Rectal smooth muscle tissue (tissue), 1 donor: ENCODE data around the gene ERP44.

Experiments used
- H3K27ac ChIP-seq: one replicate; pipeline ENCODE4 v1.7.0; 2013; ENCODE audit warnings: low read depth, low read length, inconsistent platforms
- H3K27me3 ChIP-seq: one replicate; pipeline ENCODE4 v1.7.0; 2013; ENCODE audit warnings: low read length; ENCODE audit not compliant: control insufficient read depth, insufficient read depth
- H3K36me3 ChIP-seq: one replicate; pipeline ENCODE4 v1.7.0; 2013; ENCODE audit warnings: low read length; ENCODE audit not compliant: control insufficient read depth, insufficient read depth
- H3K4me1 ChIP-seq: one replicate; pipeline ENCODE4 v1.7.0; 2013; ENCODE audit warnings: low read length; ENCODE audit not compliant: control insufficient read depth, insufficient read depth
- H3K4me3 ChIP-seq: one replicate; pipeline ENCODE4 v1.7.0; 2013; ENCODE audit warnings: low read length
- H3K9ac ChIP-seq: one replicate; pipeline ENCODE4 v1.7.0; 2013; ENCODE audit warnings: low read length

Gene ERP44

GRCh38 chr9:100125236-100125635 lies 26.4 kb upstream of the ERP44 start:
- H3K9ac ChIP-seq: no peak overlapping the region
- no peaks in the 10 kb centered on the region for H3K4me1 ChIP-seq
- no peaks in the 10 kb centered on the region for H3K27me3 ChIP-seq
- H3K27ac ChIP-seq: no peak overlapping the region
- H3K36me3 ChIP-seq: no peaks in the 10 kb centered on the region
- no peak overlapping the region for H3K4me3 ChIP-seq

- no peaks in the 10 kb centered on the region for H3K4me1 ChIP-seq
- H3K27me3 ChIP-seq: no peaks in the 10 kb centered on the region
- H3K27ac ChIP-seq: no peak overlapping the region
- H3K36me3 ChIP-seq: no peaks in the 10 kb centered on the region
- no peak overlapping the region for H3K4me3 ChIP-seq
- no peak overlapping the region for H3K9ac ChIP-seq
These were observed 21.5 kb upstream of the ERP44 start for GRCh38 chr9:100120286-100120685.

- no peak overlapping the region for H3K4me3 ChIP-seq
- no peaks in the 10 kb centered on the region for H3K36me3 ChIP-seq
- no peaks in the 10 kb centered on the region for H3K27me3 ChIP-seq
- H3K4me1 ChIP-seq: no peaks in the 10 kb centered on the region
- no peak overlapping the region for H3K27ac ChIP-seq
- H3K9ac ChIP-seq: no peak overlapping the region
These were observed 18.5 kb upstream of the ERP44 start for GRCh38 chr9:100117316-100117715.

GRCh38 chr9:100112677-100113336 lies 14.0 kb upstream of the ERP44 start:
- H3K4me1 ChIP-seq: peaks cover 7% of the 10 kb centered on the region
- no peak overlapping the region for H3K9ac ChIP-seq
- H3K27ac ChIP-seq: no peak overlapping the region
- no peak overlapping the region for H3K4me3 ChIP-seq
- H3K36me3 ChIP-seq: no peaks in the 10 kb centered on the region
- H3K27me3 ChIP-seq: no peaks in the 10 kb centered on the region

- H3K27me3 ChIP-seq: no peaks in the 10 kb centered on the region
- H3K27ac ChIP-seq: peak overlapping the region; percentile 30
- H3K36me3 ChIP-seq: peaks cover under 1% of the 10 kb centered on the region
- no peak overlapping the region for H3K4me3 ChIP-seq
- H3K4me1 ChIP-seq: peaks cover 7% of the 10 kb centered on the region
- H3K9ac ChIP-seq: no peak overlapping the region
These were observed 12.4 kb upstream of the ERP44 start for GRCh38 chr9:100111235-100111634.

GRCh38 chr9:100108559-100108958 lies 9.8 kb upstream of the ERP44 start:
- H3K4me3 ChIP-seq: no peak overlapping the region
- no peak overlapping the region for H3K9ac ChIP-seq
- no peaks in the 10 kb centered on the region for H3K27me3 ChIP-seq
- peaks cover 7% of the 10 kb centered on the region for H3K36me3 ChIP-seq
- H3K4me1 ChIP-seq: peaks cover 7% of the 10 kb centered on the region
- H3K27ac ChIP-seq: no peak overlapping the region

- H3K27ac ChIP-seq: no peak overlapping the region
- H3K36me3 ChIP-seq: peaks cover 7% of the 10 kb centered on the region
- no peak overlapping the region for H3K4me3 ChIP-seq
- H3K9ac ChIP-seq: no peak overlapping the region
- H3K27me3 ChIP-seq: no peaks in the 10 kb centered on the region
- peaks cover 7% of the 10 kb centered on the region for H3K4me1 ChIP-seq
These were observed 7.8 kb upstream of the ERP44 start for GRCh38 chr9:100106616-100107015.

- Histone ChIP-seq H3K9ac (no peak overlapping the region), H3K27me3 (no peaks in the 10 kb centered on the region), H3K27ac (no peak overlapping the region), H3K4me3 (no peak overlapping the region), H3K4me1 (peaks cover 1% of the 10 kb centered on the region), H3K36me3 (peaks cover 7% of the 10 kb centered on the region)
These were observed 7.1 kb upstream of the ERP44 start for GRCh38 chr9:100105861-100106260.

GRCh38 chr9:100104314-100104713 lies 5.5 kb upstream of the ERP44 start:
- Histone ChIP-seq H3K36me3 (peaks cover 7% of the 10 kb centered on the region), H3K4me3 (no peak overlapping the region), H3K27me3 (no peaks in the 10 kb centered on the region), H3K9ac (no peak overlapping the region), H3K4me1 (no peaks in the 10 kb centered on the region), H3K27ac (no peak overlapping the region)

- H3K4me1 ChIP-seq: peaks cover 7% of the 10 kb centered on the region
- no peak overlapping the region for H3K4me3 ChIP-seq
- peaks cover 7% of the 10 kb centered on the region for H3K36me3 ChIP-seq
- H3K27ac ChIP-seq: no peak overlapping the region
- no peak overlapping the region for H3K9ac ChIP-seq
- H3K27me3 ChIP-seq: no peaks in the 10 kb centered on the region
These were observed 2.8 kb upstream of the ERP44 start for GRCh38 chr9:100101608-100102007.

- Histone ChIP-seq H3K36me3 (peaks cover 3% of the 10 kb centered on the region), H3K27ac (peak overlapping the region; percentile 86), H3K27me3 (no peaks in the 10 kb centered on the region), H3K9ac (no peak overlapping the region), H3K4me3 (peak overlapping the region; percentile 97), H3K4me1 (peaks cover 7% of the 10 kb centered on the region)
These were observed 1.4 kb upstream of the ERP44 start for GRCh38 chr9:100100146-100100667.

GRCh38 chr9:100099722-100100042 lies 882 bp upstream of the ERP44 start:
- H3K27ac ChIP-seq: peak overlapping the region; percentile 86
- H3K27me3 ChIP-seq: no peaks in the 10 kb centered on the region
- H3K4me3 ChIP-seq: peak overlapping the region; percentile 97
- peaks cover 3% of the 10 kb centered on the region for H3K36me3 ChIP-seq
- H3K9ac ChIP-seq: peak overlapping the region; percentile 46
- peaks cover 7% of the 10 kb centered on the region for H3K4me1 ChIP-seq
